NCI-H2227 treated with DMSO at 0.1 percent for 48 hours (cell line): ENCODE data around the gene OTUB1.

Experiments used
- DNase-seq: peaks from one replicate; lab custom pipeline; 2025; lab: John Stamatoyannopoulos, UW

OTUB1 gene

GRCh38 chr11:64005691-64006090 lies 19.5 kb downstream of the OTUB1 start:
- DNase-seq: no peak

DNA sequence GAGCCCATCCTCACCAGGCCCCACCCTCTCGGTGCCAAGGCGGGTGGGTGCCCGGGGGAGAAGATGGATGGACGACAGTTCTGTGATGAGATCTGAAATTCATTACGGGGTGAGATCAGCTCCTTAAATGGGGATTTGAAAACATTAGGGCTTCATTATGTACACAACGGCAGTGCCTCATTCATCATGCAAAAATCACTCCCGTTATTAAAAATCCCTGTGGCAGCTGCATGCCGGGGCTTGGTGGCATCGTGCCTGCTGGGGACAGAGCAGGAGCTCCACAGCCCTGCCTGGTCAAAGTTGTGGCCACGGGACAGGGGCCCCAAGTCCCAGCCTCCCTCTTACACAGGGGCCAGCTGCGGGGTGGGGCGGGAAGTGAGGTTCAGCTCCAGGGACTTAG lies 20.2 kb downstream of the OTUB1 start:
- no peak for DNase-seq

GRCh38 chr11:64007160-64007628 lies 21.0 kb downstream of the OTUB1 start:
- peak; percentile 39 for DNase-seq

GRCh38 chr11:64007629-64008282 lies 21.5 kb downstream of the OTUB1 start:
- peak; percentile 76 for DNase-seq

GRCh38 chr11:64008283-64008913 lies 22.2 kb downstream of the OTUB1 start:
- no peak for DNase-seq

- no peak for DNase-seq
Measured at GRCh38 chr11:64008914-64009633, 22.8 kb downstream of the OTUB1 start.

DNA sequence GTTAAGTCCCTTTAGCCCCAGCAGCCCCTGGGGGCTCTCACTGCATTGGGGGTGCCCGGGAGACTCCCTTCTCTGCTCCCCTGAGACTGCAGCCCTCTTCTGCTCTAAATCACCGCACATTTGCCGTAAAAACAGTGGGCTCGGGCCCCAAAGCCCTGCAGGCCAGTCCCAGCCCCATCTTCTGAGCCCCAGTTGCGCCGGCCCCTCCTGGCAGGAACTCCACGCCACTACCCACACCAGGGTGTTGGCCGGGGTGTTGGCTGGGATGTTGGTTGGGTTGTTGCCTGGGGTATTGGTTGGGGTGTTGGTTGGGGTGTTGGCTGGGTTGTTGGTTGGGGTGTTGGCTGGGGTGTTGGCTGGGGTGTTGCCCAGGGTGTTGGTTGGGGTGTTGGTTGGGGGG lies 23.5 kb downstream of the OTUB1 start:
- DNase-seq: no peak

DNA sequence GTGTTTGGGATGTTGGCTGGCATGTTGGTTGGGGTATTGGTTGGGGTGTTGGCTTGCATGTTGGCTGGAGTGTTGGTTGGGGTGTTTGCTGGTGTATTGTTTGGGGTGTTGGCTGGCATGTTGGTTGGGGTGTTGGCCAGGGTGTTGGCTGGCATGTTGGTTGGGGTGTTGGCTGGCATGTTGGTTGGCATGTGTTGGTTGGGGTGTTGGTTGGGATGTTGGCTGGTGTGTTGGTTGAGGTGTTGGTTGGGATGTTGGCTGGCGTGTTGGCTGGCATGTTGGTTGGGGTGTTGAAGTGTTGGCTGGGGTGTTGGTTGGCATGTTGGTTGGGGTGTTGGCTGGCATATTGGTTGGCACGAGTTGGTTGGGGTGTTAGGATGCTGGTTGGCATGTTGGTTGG lies 24.5 kb downstream of the OTUB1 start:
- DNase-seq: no peak

DNA sequence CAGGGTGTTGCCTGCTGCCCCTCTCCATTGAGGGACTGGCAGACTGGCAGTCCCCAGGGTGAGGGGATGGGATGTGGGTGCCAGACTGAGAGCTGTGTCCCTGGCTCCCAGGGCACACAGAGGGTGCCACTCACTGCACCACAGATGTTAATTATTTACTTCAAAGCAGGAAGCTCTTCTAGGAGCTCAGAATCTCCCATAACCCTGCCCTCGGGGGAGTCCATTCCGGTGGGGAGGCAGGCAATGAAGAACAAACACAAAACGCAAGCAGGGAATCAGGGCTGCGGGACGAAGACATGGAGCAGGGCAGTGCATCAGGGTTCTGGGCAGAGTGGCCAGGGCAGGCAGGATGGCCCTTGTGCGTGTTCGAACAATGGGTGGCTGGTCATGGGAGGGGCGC lies 25.1 kb downstream of the OTUB1 start:
- DNase-seq: no peak

DNA sequence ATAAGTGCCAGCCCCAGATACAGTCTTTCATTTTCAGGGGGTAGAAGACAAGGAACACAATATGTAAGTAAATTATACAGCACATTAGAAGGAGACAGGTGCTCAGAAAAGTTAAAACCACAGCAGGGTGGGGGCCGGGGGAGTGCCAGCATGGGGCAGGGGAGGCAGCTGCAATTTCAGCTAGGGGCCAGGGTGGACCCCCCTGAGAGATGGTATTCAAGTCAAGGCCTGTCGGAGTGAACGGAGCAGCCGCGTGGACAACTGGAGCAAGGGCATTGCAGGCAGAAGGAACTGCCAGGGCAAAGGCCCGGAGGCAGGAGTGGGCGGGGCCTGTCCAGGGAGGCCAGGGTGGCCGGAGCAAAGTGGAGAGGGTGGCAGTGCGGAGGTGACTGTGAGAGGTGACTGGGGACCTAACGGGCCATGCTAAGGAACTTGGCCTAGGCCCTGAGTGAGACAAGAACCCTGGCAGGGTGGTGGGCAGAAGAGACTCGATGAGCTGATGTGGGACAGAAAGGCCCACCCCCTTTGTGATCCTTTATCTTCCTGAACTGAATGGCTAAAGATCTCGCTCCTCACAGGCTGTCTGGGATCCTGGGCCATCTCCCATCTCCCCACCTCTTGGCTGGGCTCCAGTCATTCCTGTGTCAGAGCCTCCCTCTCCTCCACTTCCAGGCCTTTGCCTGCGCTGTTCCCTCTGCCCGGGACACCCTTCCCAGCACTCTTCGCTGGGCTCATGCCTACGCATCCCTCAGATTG lies 27.1 kb downstream of the OTUB1 start:
- no peak for DNase-seq

GRCh38 chr11:64014356-64014755 lies 28.1 kb downstream of the OTUB1 start:
- no peak for DNase-seq

DNA sequence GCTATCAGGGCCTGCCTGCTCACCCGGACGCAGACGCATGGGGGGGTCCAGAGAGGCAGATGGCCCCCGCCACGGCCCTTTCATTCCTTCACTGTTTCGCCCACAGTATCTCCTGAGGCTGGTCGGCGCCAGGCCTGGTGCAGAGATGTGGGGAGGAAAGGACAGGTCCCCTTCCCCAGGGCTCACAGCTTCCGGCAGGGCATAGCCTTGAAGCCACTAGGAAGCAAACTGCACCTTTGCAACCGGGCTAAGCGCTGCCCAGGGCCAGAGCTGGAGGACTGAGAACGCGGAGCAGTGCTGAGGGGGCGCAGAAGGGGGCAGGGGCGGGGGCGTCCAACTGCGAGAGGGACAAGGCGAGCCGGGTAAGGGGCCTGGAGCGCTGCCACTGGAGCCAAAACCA lies 29.3 kb downstream of the OTUB1 start:
- DNase-seq: no peak

DNA sequence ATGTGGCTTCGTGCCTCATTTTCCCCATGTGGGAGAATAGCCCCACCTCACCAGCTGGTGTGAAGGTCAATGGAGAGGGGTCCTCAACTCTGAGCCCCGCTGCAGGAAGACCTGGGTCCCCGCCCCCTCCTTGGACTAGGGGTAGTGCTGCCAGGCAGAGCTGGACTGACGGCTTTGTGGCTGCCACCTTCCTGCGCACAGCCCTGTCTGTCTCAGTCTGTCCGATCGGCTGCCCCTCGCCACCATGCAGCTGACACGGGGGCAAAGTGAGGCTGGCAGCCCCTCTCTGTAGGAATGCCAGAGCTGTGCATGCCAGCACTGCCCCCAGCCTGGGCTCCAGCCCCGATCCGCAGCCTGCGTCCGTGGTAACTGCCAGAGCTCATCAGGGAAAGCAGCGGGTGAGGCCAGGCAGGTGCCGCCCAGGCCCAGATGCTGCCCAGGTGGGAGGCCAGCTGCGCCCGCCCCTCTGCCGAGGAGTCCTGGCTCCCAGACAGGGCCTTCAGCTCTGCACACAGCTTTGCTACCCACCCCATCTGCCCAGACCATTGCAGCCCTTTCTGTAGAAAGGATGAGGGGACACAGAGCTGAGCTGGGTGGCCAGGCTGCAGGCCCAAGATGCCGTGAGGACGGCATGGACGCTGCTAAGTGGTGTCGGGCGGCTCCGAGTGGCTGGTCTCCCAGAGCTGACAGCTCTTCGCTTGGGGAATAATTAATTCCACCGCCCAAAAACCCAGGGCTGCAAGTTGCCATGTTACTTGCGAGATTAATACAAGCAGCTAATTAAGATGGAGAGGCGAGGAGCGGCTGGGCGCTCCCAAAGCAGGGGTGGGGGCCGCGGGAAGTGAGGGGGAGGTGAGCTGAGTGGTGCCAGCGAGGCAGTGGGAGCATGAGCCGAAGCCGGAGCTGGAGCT lies 30.0 kb downstream of the OTUB1 start:
- no peak for DNase-seq

DNA sequence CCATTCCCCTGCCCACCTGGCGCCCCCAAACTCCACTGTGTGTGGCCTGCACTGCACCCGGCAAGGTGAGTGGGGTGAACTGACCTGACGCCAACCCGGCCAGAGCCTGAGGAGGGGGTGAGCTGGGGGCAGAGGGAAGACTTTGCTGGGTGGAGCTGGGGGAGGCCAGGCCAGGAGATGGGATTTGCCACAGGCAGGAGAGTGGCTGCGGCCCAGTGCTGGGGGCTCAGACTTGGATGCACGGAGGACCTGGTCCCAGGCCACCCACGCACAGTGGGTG lies 31.6 kb downstream of the OTUB1 start:
- no peak for DNase-seq

DNA sequence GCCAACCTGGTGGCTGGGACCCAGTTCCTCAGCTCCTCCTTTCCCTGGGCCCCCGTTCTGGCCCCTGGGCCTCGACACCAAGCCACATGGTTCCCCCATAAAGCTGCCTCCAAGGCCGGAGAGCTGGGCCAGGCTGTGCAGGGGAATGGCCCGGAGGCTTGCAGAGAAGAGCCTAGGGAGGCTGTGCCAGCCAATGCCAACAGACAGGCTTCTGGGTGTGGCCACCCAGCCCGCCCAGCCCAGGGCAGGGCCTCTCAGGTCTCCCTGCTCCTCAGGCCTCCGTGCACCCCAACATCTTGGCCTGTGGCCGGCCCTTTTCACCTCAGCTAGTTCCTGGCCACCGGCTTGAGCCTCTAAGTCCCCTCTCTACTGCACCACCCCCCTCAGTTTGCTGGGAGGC lies 32.1 kb downstream of the OTUB1 start:
- no peak for DNase-seq

- DNase-seq: no peak
Measured at GRCh38 chr11:64019106-64020037, 33.1 kb downstream of the OTUB1 start.

GRCh38 chr11:64020976-64021756 lies 34.9 kb downstream of the OTUB1 start:
- no peak for DNase-seq

DNA sequence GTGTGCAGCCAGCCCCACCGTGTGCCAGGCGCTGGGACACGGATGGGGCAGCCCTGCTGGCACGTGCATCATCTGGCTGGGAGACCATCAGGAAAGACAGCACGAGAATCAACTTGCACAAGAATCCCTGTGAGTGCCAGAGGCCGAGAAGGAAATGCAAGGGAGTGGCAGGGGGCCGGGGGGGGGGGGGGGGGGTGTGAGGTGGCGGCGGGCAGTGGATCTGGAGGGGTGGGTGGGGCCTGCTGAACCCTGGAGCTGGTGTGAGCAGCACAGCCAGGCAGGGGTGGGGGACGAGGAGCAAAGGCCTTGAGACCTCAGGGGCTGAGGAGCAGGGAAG lies 35.5 kb downstream of the OTUB1 start:
- DNase-seq: no peak

DNA sequence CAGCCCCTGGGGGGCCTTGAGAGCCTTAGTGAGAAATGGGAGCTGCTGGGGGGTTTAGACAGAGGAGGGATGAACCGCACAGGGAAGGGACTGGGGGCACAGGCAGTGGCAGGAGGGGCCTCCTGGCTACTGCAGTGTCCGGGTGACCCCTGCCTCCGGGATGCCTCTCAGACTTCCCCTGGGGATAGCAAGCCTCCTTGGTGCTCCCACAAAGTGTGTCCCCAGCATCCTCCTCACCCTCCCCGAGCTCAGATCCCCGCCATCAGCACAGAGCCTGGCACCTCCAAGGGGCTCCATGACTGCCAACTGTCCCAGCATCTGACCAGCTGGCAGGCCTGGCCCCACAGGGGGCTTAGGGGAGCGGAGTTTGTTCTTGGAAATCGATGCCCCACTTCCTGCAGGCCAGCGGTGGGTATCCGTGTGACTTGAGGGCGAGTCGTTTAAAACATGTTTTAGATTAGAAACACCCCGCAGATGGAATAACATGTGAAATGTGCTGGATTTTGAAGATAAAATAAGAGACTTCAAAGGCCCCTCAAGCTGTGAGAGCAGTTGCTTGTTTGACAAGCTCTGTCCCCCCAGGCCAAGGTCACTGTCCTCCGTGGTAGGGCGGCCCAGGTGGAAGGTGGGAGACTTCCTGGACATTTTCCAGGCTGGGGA lies 36.0 kb downstream of the OTUB1 start:
- DNase-seq: no peak
